ENCODE measurements around the gene EDN2.

GRCh38 chr1:41514381-41514780 is 29.9 kb upstream of the EDN2 start:
- peak; percentile 24 for TF ChIP-seq SP1 (IDR thresholded peaks at IDR 0.05)
- no peak for TF ChIP-seq RAD21 (IDR thresholded peaks at IDR 0.05)
- TF ChIP-seq CTCF (IDR thresholded peaks at IDR 0.05; ENCODE audit: low read depth, low read length, missing input control), result no peak
- TF ChIP-seq ZBTB33 (IDR thresholded peaks at IDR 0.05), result no peak
- TF ChIP-seq, protein P1, sequence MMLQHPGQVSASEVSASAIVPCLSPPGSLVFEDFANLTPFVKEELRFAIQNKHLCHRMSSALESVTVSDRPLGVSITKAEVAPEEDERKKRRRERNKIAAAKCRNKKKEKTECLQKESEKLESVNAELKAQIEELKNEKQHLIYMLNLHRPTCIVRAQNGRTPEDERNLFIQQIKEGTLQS (IDR thresholded peaks at IDR 0.05), result no peak
- no peak for TF ChIP-seq GABPA (IDR thresholded peaks at IDR 0.05 in 1 of 2, conservative IDR thresholded peaks at IDR 0.05 in 1 of 2)
- TF ChIP-seq REST (IDR thresholded peaks at IDR 0.05), result no peak

All from liver (tissue), 3 donors.